Measurements from ENCODE around the gene C6orf89.

GRCh38 chr6:36969240-36969691 lies 83.5 kb downstream of the C6orf89 start:
- TF ChIP-seq CTCF (IDR thresholded peaks at IDR 0.05) (no peak), REST (IDR thresholded peaks at IDR 0.05) (no peak)
